Parathyroid adenoma (tissue), 2 donors: Measurements from ENCODE around the gene DLG2.

ENCODE experiments used
- H2AFZ ChIP-seq: fragments of 300-600 bp; sonication (generic); one replicate; pipeline ENCODE4 v1.7.0; 2017; ENCODE audit warnings: antibody characterized with exemption, mild to moderate bottlenecking
- H3K27ac ChIP-seq: fragments of 300-600 bp; sonication (generic); one replicate; pipeline ENCODE4 v1.7.0; 2017
- H3K27me3 ChIP-seq: fragments of 300-600 bp; sonication (generic); one replicate; pipeline ENCODE4 v1.7.0; 2017; ENCODE audit warnings: low read length; ENCODE audit not compliant: control insufficient read depth, insufficient read depth
- H3K36me3 ChIP-seq: fragments of 300-600 bp; sonication (generic); one replicate; pipeline ENCODE4 v1.7.0; 2017; ENCODE audit warnings: low read length; ENCODE audit not compliant: control insufficient read depth, insufficient read depth
- H3K4me1 ChIP-seq: fragments of 300-600 bp; sonication (generic); one replicate; pipeline ENCODE4 v1.7.0; 2017; ENCODE audit warnings: control low read depth
- H3K4me2 ChIP-seq: fragments of 300-600 bp; sonication (generic); one replicate; pipeline ENCODE4 v1.7.0; 2017; ENCODE audit warnings: low read length
- H3K4me3 ChIP-seq: fragments of 300-600 bp; sonication (generic); one replicate; pipeline ENCODE4 v1.7.0; 2017; ENCODE audit warnings: low read depth, low read length
- H3K79me2 ChIP-seq: fragments of 300-600 bp; sonication (generic); one replicate; pipeline ENCODE4 v1.7.0; 2017; ENCODE audit warnings: control low read depth
- H3K9ac ChIP-seq: fragments of 300-600 bp; sonication (generic); one replicate; pipeline ENCODE4 v1.7.0; 2017; ENCODE audit warnings: mild to moderate bottlenecking
- H3K9me3 ChIP-seq: fragments of 300-600 bp; sonication (generic); one replicate; pipeline ENCODE4 v1.7.0; 2017; ENCODE audit warnings: low read length; ENCODE audit not compliant: control insufficient read depth
- TF ChIP-seq, protein P1 (sequence below): fragments of 300-600 bp; sonication (generic); IDR thresholded peaks from one replicate; pipeline ENCODE4 v1.7.0; 2017; ENCODE audit warnings: antibody characterized with exemption, mild to moderate bottlenecking
- donor health status: primary hyperparathyroidism.

Gene DLG2

DNA sequence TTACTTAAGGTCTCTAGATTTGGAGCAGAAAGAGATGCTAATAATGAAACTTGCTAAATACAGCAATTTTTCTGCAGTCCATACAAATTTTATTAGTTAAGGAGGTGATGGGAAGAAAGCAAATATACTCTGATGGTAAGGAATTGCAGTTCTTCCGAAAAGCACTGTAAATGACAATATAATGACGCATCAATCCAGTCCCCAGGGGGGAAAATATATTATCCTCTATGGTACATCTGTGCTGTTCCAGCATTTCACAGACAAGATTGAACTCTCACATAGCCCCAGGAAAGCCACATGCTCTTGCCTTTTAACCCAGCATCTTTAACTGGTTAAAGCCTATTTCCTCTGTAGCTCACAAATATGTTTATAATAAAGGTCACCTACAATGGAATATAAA, 1924.3 kb downstream of the DLG2 start:
- no peaks in the 10 kb centered on the region for H3K9me3 ChIP-seq
- no peaks in the 10 kb centered on the region for H3K27me3 ChIP-seq
- H3K4me3 ChIP-seq, result no peak overlapping the region
- H3K9ac ChIP-seq, result no peak overlapping the region
- TF ChIP-seq, protein P1, sequence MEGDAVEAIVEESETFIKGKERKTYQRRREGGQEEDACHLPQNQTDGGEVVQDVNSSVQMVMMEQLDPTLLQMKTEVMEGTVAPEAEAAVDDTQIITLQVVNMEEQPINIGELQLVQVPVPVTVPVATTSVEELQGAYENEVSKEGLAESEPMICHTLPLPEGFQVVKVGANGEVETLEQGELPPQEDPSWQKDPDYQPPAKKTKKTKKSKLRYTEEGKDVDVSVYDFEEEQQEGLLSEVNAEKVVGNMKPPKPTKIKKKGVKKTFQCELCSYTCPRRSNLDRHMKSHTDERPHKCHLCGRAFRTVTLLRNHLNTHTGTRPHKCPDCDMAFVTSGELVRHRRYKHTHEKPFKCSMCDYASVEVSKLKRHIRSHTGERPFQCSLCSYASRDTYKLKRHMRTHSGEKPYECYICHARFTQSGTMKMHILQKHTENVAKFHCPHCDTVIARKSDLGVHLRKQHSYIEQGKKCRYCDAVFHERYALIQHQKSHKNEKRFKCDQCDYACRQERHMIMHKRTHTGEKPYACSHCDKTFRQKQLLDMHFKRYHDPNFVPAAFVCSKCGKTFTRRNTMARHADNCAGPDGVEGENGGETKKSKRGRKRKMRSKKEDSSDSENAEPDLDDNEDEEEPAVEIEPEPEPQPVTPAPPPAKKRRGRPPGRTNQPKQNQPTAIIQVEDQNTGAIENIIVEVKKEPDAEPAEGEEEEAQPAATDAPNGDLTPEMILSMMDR, result no peak
- no peaks in the 10 kb centered on the region for H3K36me3 ChIP-seq
- no peak overlapping the region for H2AFZ ChIP-seq
- H3K27ac ChIP-seq, result no peak overlapping the region
- H3K79me2 ChIP-seq, result no peaks in the 10 kb centered on the region
- H3K4me2 ChIP-seq, result no peak overlapping the region
- no peaks in the 10 kb centered on the region for H3K4me1 ChIP-seq

DNA sequence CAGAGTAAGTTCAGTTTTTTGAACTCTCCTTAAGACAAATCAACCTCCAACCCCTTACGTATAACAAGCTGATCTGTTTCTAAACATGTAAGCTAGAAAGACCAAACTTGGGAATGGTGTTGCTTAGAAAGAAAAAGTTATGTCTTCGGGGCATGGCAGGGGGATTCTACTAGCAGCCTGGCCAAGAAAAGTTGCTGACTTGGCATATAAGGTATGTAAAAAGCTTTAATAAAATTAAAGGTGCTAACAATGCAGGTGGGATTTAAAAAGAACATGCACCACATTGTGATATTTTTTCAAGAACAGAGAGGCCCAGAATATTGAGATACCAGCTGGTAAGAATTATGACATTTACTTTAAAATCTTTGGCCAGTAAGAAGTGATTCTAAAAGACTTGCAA, 1929.6 kb downstream of the DLG2 start:
- H3K4me3 ChIP-seq, result no peak overlapping the region
- no peak overlapping the region for H2AFZ ChIP-seq
- H3K27me3 ChIP-seq, result no peaks in the 10 kb centered on the region
- no peaks in the 10 kb centered on the region for H3K9me3 ChIP-seq
- H3K4me2 ChIP-seq, result no peak overlapping the region
- no peaks in the 10 kb centered on the region for H3K79me2 ChIP-seq
- TF ChIP-seq, protein P1, result no peak
- no peak overlapping the region for H3K9ac ChIP-seq
- no peaks in the 10 kb centered on the region for H3K36me3 ChIP-seq
- H3K4me1 ChIP-seq, result peaks cover 4% of the 10 kb centered on the region
- H3K27ac ChIP-seq, result no peak overlapping the region

DNA sequence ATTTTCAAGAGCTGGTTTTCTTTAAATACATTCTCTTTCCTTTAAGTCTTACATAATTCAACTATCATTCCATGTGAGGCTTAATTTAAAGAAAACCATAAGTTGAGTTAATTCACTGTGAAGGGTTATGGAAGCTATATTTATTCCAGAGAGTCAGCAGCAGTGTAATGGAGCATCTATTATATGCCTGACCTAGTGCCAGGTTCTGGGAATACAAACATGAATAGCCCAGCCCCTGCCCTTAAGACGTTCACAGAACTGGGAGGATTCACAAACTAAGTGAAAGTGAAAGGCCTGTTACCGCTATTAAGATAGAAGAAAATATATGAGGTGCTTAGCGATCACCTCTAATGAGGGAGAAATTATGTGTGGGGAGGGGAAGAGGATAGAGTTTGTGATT, 1932.1 kb downstream of the DLG2 start:
- H3K4me1 ChIP-seq, result peaks cover 4% of the 10 kb centered on the region
- H3K4me3 ChIP-seq, result no peak overlapping the region
- no peaks in the 10 kb centered on the region for H3K9me3 ChIP-seq

DNA sequence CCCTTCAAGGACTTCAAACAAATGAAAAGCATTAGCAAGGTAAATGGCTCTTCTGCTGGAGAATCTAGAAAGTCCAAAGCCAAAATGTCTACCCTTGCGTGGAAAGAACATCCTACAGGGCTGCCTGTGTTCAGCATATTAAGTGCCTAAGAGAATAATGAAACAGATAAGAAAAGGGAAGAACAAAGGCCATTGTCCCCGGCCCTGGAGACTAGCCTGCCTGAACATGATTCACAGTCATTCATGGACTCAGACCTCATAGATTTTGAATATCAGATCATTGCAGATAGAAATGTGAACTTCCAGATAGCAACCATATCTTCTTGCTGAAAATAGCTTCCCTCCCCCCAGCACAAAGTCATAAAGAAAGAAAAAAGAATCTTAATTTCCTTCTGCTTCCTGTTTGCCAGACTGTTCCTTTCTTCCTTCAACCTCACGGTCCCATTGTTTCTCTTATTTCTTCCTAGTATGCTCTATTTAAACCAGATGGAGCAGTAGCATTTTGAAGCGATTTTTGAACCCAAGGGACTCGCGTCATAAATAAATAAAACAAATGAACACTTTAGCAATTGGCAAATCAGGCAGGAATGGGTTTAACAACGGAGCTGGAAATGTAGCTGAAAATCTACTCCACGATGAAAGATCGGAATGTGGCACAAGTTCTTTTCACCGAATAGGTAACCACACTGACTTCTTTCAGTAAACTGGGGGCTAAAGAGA, 1932.8 kb downstream of the DLG2 start:
- TF ChIP-seq, protein P1, result no peak
- Histone ChIP-seq H3K27me3 (no peaks in the 10 kb centered on the region), H3K27ac (no peak overlapping the region), H3K9ac (no peak overlapping the region), H3K4me1 (peaks cover 4% of the 10 kb centered on the region), H2AFZ (no peak overlapping the region), H3K4me3 (no peak overlapping the region), H3K9me3 (no peaks in the 10 kb centered on the region), H3K36me3 (no peaks in the 10 kb centered on the region), H3K4me2 (no peak overlapping the region), H3K79me2 (no peaks in the 10 kb centered on the region)

More for the DNA sequence above, 1932.1 kb downstream of the DLG2 start:
- TF ChIP-seq, protein P1, result no peak
- Histone ChIP-seq H3K79me2 (no peaks in the 10 kb centered on the region), H2AFZ (no peak overlapping the region), H3K27ac (no peak overlapping the region), H3K4me2 (no peak overlapping the region), H3K9ac (no peak overlapping the region), H3K27me3 (no peaks in the 10 kb centered on the region), H3K36me3 (no peaks in the 10 kb centered on the region)
